ENCODE data around the gene MYO5C.

The MYO5C gene

DNA sequence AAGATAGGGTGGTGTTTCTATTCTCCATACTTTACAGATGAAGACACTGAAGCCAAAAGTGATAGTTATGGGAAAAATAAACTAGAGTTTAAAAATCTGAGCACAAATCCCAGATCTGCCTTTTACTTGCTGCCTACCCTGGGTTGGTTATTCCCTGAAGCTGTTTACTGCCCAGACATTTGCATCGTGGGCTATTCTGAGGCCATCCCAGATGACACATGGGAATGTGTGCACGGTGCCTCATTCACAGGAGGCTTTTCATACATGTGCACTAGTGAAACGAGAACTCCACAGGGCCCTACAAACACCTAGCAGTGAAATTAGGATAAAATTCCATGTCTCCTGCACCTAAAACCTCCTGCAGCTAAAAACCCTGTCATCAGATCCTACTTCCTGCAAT is 17.5 kb downstream of the MYO5C start:
- no peak for DNase-seq (ENCODE audit: low read depth in 3 of 3, low spot score in 1 of 3)

DNA sequence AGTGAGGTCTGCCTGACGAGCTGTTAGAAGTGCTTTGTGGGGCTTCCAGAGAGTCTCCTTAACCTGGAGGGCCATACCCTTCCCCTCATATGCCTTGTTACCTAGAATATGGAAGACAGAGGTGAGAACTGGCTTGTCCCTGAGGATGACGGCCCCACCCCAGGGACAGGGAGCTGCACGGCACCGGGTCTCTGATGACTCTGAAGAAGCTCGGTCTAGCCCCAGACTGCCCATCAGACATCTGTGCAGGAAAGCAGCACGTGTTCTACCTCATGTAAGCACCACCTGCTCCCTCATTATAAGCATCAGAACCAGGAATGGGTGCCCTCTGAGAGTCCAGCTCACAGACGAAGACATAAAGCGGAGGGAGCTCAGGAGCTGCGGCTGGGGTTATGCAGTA is 18.0 kb downstream of the MYO5C start:
- no peak for DNase-seq (ENCODE audit: low read depth in 3 of 3, low spot score in 1 of 3)

DNA sequence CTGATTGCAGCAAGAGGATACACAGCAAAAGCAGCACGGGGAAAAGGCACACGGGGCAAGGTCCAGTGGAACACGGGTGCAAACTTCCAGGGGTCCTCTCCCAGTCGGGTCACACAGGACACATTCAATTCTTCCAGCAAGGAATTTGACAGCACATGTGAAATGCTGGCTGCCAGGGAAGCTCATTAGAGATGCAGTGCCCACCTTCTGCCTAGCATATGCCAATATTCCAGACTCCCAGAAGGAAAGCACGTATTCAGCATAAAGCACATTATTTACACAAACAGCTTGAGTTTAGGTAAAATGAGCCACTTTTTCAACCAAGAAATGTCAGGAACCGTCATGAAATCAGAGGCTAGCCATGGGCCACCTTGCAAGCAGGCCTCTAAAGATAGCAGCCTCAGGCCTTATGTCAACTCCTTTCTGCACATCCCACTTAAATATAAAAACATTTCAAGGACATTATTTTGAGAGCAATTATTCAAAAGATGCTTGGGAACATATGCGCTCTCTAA is 19.3 kb downstream of the MYO5C start:
- DNase-seq (ENCODE audit: low read depth in 3 of 3, low spot score in 1 of 3), result no peak

DNA sequence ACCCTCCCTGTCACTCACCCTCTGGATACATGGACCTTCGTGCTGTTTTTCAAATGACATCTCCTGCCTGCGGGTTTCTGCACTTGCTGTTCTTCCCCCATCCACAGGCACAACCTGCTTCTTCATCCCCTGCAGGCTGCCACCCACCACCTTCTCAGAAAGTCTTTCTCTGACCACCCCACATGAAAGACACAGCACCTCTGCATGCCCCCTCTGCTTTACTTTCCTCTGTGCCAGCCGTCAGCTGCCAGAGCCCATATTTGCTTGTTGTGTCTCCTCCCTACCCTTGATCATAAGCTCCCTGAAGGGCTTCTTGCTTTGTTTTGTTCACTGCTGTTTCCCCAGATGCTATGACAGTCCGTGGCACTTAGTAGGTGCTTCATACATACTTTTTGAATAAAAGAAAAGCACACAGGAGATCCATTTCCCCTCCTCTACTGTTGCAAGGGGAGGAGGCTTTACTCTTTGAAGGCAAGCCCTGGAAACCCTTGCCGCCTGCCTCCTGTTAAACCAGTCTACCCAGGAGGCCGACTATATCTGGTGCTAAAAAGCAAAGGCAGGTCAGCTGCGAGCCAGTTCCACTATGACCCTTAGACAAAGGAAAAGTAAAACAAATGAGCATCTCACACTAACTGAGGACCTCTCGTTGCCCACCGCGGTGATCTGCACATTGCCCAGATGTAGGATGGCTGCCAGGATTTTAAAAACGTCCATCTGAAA is 31.9 kb downstream of the MYO5C start:
- no peak for DNase-seq (ENCODE audit: low read depth in 3 of 3, low spot score in 1 of 3)

DNA sequence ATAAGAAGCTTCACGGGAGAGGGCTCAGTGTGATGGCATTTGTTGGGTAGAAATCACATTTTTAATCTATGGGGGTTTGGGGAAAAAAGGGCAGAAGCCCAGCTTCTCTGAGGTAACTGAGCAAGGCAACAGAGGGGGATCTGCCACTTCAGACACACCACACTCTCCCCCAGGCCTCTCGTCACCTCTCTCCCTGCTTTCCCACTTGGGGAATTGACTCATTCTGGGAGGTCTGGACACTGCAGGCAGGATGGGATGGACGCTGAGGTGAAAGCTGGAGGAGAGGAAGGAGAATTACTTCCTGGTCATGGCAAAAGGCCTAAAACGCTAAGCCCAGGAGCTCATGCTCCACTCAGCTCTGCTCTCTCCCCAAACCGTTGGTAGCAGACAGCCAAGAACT is 33.2 kb downstream of the MYO5C start:
- DNase-seq (ENCODE audit: low read depth in 3 of 3, low spot score in 1 of 3), result no peak

DNA sequence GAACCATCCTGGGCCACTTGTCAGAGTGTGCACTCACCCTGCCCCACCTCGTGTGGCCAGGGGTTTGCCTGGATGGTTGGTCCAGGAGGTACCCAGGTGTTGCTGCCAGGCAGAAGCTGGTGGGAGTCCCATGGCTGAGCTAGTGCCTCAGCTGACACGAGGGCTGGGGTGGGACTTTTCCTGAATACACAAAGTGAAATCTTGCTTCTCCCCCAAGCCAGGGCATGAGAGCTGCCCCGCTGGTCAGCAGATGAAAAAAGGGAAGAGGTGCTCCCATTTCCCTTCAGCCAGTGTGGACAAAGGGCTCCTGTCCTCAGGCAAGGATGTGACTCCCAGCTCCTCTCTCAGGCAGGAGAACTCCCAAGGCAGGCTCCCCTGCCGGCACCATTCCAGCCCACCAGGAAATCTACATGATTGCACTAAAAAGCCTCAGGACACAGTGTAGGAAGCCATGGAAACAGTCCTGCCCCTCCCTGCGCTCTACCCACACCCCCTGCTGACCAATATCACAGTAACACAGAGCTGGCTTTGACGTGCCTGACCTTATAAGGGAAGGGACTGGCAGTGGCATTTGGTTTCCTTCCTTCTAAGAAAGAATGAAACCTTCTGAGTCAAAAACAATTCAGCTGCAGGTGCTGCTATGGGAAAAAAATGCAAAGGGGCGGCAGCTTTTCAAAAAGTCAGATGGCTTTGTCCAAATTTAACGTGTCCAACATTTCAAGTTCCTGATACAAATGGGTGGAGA is 33.9 kb downstream of the MYO5C start:
- DNase-seq (ENCODE audit: low read depth in 3 of 3, low spot score in 1 of 3), result no peak

DNA sequence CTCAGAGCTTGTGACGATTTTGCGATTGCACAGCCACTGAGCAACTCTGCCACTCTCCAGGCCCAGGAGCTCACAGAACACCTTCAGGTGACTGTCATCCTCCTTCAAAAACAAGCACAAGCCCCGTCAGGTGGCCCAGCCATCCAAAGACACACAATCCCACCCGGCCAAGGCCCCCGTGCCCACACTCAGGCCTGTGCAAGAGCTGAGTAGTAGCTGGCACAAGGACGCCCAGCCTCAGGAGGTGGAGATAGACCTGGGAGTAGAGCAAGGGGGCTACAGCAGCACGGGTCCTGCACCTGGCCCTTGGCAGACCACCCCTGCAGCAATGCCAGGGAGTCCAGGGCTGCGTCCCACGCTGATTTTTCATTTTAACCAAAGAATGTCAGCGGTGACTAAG is 34.6 kb downstream of the MYO5C start:
- DNase-seq (ENCODE audit: low read depth in 3 of 3, low spot score in 1 of 3), result no peak

DNA sequence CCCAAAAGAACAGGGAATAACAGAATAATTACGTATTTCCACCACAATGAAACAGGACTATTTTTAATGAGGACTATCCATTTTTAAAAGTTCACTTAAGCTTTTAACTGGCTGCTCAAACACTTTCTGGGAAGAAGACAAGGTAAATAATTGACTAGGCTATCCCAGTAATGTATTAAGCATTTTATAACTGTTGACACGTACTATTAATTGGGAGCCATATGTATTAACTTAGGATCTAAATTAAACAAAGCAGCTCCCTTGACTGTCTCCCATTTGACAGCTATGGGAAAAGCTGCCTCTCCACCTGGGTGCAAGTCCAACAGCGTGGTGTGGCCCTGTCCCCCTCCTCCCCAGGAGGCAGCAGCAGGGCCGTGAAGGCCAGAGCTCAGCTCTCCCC is 36.1 kb downstream of the MYO5C start:
- DNase-seq (ENCODE audit: low read depth in 3 of 3, low spot score in 1 of 3), result no peak

DNA sequence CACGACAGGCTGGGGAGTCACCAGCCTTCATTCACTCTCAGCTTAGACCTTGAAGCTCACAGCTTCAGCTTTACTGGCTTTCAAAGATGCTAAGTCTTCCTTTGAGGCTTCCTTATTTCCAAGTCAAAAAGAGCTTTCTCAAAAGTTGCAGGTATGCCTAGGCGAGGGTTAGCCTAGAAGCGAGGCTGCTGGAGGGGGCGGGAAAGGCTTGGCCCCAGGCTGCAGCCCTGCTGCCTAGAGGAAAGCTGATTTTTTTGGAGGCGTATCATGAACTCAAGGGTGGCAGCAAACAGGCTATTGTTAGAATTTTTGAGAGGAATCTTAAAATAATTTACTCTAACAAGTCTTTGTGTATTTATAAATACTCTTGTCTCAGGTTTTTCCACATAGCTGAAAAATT is 37.1 kb downstream of the MYO5C start:
- DNase-seq (ENCODE audit: low read depth in 3 of 3, low spot score in 1 of 3), result no peak

DNA sequence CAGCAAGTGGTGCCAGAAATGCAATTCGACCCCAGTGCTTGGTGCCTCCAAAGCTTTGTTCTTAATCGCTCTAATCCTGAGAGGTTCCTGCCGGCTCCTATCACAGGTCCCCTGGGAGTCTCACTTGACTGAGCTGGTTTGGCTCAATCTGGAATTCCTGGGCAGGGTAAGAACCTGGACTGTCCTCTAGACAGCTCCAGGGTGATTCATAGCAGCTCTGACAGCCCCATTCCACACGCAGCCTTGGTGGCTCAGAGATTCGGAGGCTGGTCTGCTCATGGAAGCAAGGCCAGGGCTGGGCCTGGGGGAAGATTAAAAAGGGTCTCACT is 37.9 kb downstream of the MYO5C start:
- no peak for DNase-seq (ENCODE audit: low read depth in 3 of 3, low spot score in 1 of 3)

DNA sequence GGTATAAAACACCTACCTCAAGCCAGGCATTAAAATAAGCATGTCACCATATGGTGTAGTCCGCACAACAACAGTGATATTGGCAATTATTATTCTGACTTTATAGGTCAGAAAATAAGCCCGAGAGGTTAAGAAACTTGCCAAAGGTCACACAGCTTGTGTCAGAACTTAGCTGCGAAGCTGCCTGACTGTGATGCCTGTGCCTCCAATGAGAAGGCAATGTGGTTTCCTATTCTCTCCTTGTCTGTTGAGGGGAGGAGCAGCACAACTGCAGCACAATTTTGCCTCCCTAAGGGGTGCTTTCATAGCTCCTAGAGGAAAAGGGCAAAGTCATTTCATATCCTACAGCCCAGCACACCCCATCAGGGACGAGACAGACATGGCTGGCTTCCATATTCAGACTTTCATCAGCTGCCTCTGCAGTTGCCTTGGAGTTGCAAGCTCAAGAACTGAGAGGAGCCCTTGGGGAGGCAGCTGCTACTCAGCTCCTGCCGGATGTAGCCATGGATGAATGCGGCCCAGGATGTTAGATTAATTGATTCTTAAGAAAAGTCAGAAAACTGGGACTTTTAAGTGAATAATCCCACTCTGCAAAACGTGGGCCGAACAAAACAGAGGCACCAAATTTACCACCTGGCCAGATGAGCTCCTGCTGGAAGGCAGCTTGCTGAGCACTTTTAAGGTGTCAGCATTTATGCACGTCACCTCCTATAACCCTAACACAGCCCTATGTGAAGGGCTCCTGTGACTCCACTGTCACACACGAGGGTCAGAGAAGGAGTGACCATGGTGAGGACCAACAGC is 38.5 kb downstream of the MYO5C start:
- no peak for DNase-seq (ENCODE audit: low read depth in 3 of 3, low spot score in 1 of 3)

DNA sequence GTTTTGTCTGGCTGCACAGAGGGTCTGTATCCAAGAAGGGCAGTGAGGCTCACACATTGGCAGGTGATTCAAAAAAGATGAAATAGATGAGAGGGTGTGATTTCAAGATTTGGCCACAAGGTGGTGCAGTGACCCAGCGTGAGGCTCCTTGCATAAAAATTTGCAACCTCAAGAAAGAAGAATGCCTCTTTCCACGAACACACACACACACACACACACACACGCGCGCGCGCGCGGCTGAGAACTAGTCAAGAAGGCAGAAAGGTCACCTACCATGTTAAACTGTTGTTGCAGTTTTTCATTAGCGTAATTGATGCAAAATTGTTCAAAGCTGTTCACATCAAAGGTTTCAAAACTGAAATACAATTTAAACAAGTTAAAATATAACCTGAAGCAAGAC is 39.2 kb downstream of the MYO5C start:
- peak; percentile 41 to 50 (median 48) for DNase-seq (ENCODE audit: low read depth in 3 of 3, low spot score in 1 of 3)

DNA sequence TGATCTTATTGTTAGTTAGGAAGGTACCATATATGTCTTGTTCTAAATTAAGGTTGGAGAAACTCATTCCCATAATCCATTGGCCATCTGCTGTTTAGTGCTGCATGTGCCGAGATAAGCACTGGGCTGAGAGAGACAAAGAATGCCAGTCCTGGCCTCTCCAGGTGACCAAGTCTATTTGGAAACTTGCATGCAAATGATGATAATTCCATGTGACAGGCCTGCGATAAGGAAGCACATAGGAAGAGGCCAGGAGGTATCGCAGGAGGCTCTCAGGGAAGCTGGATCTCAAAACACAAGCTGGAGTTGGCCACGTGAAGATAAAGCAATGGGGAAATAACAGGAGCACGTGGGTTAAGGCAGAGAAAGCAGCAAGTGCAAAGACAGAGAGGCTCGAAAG is 39.7 kb downstream of the MYO5C start:
- DNase-seq (ENCODE audit: low read depth in 3 of 3, low spot score in 1 of 3), result no peak

DNA sequence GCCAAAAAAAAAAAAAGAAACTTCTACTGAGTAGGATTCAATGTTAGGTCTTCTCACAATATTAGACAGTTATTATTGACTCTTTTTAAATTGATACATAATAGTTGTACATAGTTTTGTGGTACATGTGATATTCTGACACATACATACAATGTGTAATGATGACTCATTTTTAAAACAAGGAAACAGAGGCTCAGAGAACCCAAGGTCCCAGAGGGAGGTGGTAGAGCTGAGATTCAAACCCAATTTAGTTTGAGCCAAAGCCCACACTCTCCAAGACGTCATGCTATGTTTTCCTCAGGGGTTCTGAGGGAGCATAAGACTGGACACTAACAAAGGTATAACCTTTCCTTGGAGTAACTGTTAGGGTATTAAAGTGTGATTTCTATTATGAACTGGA is 40.6 kb downstream of the MYO5C start:
- no peak for DNase-seq (ENCODE audit: low read depth in 3 of 3, low spot score in 1 of 3)

DNA sequence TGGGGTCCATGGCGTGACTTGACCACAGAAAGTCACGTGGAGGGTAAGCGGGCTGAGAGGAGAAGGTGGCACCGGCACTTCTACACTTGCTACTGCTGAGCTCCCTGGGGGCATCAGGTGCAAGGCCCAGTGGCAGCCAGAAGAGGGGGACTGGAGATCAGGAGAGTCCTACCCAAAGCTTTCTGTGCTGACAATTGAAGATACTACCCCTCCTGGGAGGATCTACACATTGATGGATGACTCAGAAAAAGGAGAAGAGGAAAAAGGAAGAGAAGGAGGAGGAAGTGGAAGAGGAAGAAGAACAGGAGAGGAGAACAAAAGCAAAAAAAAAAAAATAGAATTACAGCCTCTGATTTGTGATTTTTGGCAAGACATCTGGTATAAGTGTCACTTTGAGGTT is 41.2 kb downstream of the MYO5C start:
- no peak for DNase-seq (ENCODE audit: low read depth in 3 of 3, low spot score in 1 of 3)

DNA sequence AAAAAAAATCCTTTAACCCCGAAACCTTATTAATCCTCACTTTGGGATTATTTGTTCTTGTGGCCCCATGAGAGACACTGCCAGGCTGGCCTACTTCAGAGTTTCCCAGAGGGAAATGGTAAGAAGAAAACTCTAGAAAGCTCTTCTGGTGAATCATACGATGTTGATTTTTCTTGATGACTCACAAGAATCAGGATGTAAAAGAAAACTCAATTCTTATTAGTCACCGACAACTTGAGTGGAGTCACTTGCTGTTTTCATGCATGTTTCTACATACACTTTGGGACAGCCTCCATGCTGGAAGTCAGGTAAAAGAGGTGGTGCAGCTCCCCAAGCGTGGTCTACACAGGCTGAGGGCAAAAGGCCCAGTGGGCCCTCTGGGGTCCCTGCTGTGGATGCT is 42.8 kb downstream of the MYO5C start:
- no peak for DNase-seq (ENCODE audit: low read depth in 3 of 3, low spot score in 1 of 3)

DNA sequence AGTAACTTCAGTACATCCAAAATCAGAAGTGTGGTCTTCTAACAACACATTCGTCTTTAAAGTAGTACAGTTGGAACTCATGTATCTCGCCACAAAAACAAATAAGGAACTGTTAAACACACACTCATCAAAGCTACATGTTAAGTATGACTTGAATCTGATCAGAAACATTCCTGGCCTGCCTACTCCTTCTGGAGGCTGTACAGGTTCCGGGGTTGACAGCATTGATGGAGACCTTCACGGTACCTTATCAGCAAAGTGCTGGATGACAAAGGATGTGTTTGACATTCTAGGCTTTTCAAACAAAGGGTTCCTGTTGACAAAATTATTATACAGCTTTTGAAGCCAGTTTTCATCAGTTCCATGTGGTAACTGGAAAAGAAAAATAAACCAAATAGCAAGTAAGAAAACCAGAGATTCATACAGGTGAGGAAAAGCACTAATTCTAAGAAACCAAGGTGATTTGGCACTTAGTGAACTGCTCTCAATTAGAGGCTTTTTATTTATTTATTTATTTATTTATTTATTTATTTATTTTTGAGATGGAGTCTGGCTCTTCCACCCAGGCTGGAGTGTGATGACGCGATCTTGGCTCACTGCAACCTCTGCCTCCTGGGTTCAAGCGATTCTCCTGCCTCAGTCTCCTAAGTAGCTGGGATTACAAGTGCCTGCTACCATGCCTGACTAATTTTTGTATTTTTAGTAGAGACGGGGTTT is 44.3 kb downstream of the MYO5C start:
- no peak for DNase-seq (ENCODE audit: low read depth in 3 of 3, low spot score in 1 of 3)

DNA sequence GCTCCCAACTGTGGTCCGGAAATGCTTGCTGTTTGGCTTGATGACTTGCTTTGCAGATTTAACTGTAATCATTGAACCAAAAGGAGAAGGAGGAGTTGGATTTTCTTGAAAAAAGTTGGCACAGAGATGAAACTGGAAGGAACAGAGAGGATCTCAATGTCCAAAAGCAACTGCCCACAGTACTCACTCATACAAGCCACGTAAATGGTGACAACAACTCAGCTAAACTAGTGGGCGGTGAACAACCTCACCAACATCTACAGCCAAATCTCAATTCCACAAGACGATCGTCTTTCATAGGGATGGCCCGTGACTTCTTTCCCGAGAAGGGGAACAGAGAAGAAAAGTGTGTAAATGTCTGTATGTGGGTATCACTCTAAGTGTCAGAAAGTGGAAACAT is 48.1 kb downstream of the MYO5C start:
- DNase-seq (ENCODE audit: low read depth in 3 of 3, low spot score in 1 of 3), result no peak

DNA sequence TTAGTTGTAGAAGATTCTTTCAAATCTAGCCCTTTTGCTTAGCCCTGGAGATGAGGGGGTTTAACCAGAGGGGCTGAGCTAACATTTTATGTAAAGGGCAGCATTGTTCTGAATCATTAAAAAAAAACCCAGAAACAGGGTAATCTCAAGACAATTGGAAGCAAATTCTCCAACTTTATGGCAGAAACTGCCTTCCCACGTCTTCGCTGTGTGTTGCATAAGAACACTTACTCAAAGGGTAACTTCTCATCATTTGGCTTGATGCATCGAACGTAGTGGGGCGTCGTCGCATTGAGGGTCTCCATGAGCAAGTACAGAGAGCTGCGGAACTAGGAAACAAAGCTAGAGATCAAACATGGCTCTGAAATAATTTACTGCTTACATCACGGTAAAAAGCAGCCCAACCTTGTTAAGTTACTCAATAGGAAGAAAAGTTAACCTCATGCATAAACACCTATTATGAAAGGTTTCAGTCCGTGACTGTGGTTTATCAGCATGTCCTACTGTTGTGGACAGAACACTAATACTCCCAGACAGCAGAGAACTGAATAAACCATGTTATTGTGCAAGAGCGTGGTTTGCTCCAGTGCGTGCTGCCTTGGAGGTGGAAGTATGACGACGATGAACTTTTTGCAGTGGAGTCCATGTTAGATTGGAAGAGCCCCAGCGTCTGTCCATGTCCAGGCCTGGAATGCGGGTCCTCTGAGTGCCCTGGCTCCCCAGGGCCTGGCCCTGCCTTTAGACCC is 48.7 kb downstream of the MYO5C start:
- DNase-seq (ENCODE audit: low read depth in 3 of 3, low spot score in 1 of 3), result no peak

DNA sequence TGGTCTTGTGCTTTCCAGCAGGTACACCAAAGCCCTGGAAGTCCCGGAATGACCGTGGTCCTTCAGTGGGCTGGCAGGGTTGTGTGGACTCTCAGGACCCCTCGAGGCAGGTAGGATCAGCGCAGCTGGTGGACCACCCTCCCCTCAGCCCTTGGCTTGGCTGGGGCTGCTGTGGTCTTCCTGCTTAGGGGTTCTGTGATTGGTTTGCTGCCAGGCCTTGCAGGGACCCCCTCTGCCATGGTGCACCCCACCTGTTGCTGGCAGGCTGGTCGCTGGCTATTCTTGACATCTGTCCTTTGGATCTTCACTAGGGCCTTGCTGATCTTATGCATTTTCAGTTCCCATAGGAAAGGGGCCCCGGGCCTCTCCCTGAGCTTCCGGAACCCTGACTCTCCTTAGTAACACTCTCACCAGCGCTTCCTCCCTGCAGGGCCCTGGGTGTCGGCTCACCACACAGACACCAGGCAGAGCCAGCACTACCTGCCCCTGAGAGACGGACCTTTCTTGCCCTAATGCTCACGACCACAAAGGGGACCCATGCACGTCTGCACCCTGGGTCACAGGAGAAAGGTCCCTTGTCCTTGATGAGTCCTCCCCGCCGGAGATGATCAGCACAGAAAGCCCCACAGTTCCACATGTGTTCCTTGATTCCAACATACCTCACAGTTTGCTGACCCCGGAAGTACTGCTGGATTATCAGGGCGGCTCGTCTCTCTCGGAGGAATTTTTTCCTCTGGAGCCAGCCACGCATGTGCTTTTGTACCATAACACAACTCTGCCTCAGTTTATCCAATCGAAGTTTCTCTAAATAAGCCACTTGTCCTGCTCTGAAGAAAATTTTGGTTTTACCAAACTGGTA is 51.7 kb downstream of the MYO5C start:
- DNase-seq (ENCODE audit: low read depth in 3 of 3, low spot score in 1 of 3), result no peak
